Liver (tissue), 9 donors: Measurements from ENCODE around the gene JRKL. TPM values are rescaled to one million over a fixed set of nuclear protein-coding genes. Genes with fewer than 3 reads are reported as not detected.

Experiments used
- DNase-seq: peaks from one replicate; pipeline ENCODE4 v3.0.0-alpha.2; 2017; ENCODE audit warnings: low spot score
- H3K27ac ChIP-seq, 2 donors: one replicate each; pipeline ENCODE4 v1.7.0; 2013; ENCODE audit warnings: inconsistent platforms in 2 of 2, low read length in 2 of 2, control low read depth in 1 of 2, low read depth in 1 of 2, mild to moderate bottlenecking in 1 of 2
- H3K27me3 ChIP-seq, 4 donors: one replicate each; pipeline versions ENCODE4 v1.6.1 to v1.7.0; 2013; ENCODE audit warnings: low read length in 3 of 4, inconsistent platforms in 1 of 4, mild to moderate bottlenecking in 1 of 4, moderate library complexity in 1 of 4; ENCODE audit not compliant: control insufficient read depth in 4 of 4, insufficient read depth in 4 of 4
- H3K36me3 ChIP-seq, 4 donors: one replicate each; pipeline versions ENCODE4 v1.6.1 to v1.7.0; 2013; ENCODE audit warnings: low read length in 3 of 4, mild to moderate bottlenecking in 3 of 4, low read depth in 1 of 4, moderate library complexity in 1 of 4; ENCODE audit not compliant: control insufficient read depth in 4 of 4, insufficient read depth in 3 of 4
- H3K4me1 ChIP-seq, 4 donors: one replicate each; pipeline versions ENCODE4 v1.6.1 to v1.7.0; 2013; ENCODE audit warnings: low read length in 3 of 4, mild to moderate bottlenecking in 3 of 4, moderate library complexity in 1 of 4; ENCODE audit not compliant: control insufficient read depth in 4 of 4, insufficient read depth in 4 of 4
- H3K4me3 ChIP-seq, 3 donors: one replicate each; pipeline versions ENCODE4 v1.6.1 to v1.7.0; 2013; ENCODE audit warnings: low read length in 3 of 3, control low read depth in 1 of 3, low read depth in 1 of 3, mild to moderate bottlenecking in 1 of 3
- H3K9ac ChIP-seq, 2 donors: one replicate each; pipeline ENCODE4 v1.7.0; 2013; ENCODE audit warnings: low read length in 2 of 2, mild to moderate bottlenecking in 2 of 2, moderate library complexity in 2 of 2, control low read depth in 1 of 2, low read depth in 1 of 2
- H3K9me3 ChIP-seq, 4 donors: one replicate each; pipeline versions ENCODE4 v1.6.1 to v1.7.0; 2013; ENCODE audit warnings: low read length in 3 of 4; ENCODE audit not compliant: control insufficient read depth in 4 of 4
- ATF3 ChIP-seq: IDR thresholded peaks from 2 replicates; pipeline ENCODE4 v1.6.1; 2016; ENCODE audit warnings: antibody characterized with exemption
- EGR1 ChIP-seq, 2 donors: IDR thresholded peaks; 2 replicates each; pipeline ENCODE4 v1.6.1; 2016 to 2018; ENCODE audit warnings: antibody characterized with exemption in 2 of 2, low read depth in 2 of 2
- FOXA1 ChIP-seq: IDR thresholded peaks from 2 replicates; pipeline ENCODE4 v1.6.1; 2016; ENCODE audit warnings: antibody characterized with exemption
- FOXA2 ChIP-seq: IDR thresholded peaks from 2 replicates; pipeline ENCODE4 v1.6.1; 2016; ENCODE audit warnings: antibody characterized with exemption
- GABPA ChIP-seq, 2 donors: IDR thresholded peaks in 1 of 2; conservative IDR thresholded peaks in 1 of 2; 2 replicates each; pipeline ENCODE4 v1.6.1; 2016; ENCODE audit warnings: antibody characterized with exemption in 2 of 2, mild to moderate bottlenecking in 1 of 2, moderate library complexity in 1 of 2
- HNF4A ChIP-seq, 2 donors: conservative IDR thresholded peaks; 2 replicates each; pipeline ENCODE4 v1.6.1; 2016; ENCODE audit warnings: antibody characterized with exemption in 2 of 2, mild to moderate bottlenecking in 2 of 2
- HNF4G ChIP-seq: IDR thresholded peaks from 2 replicates; pipeline ENCODE4 v1.6.1; 2016; ENCODE audit warnings: antibody characterized with exemption
- JUND ChIP-seq, 2 donors: IDR thresholded peaks; 2 replicates each; pipeline ENCODE4 v1.6.1; 2016; ENCODE audit warnings: antibody characterized with exemption in 2 of 2
- MAX ChIP-seq: IDR thresholded peaks from 2 replicates; pipeline ENCODE4 v1.6.1; 2016; ENCODE audit warnings: antibody characterized with exemption
- NR2F2 ChIP-seq: IDR thresholded peaks from 2 replicates; pipeline ENCODE4 v1.6.1; 2016; ENCODE audit warnings: antibody characterized with exemption
- RAD21 ChIP-seq, 2 donors: IDR thresholded peaks; 2 replicates each; pipeline ENCODE4 v1.6.1; 2016; ENCODE audit warnings: antibody characterized with exemption in 2 of 2, mild to moderate bottlenecking in 2 of 2
- REST ChIP-seq: IDR thresholded peaks from 2 replicates; pipeline ENCODE4 v1.6.1; 2016; ENCODE audit warnings: antibody characterized with exemption, mild to moderate bottlenecking
- RXRA ChIP-seq, 2 donors: IDR thresholded peaks; 2 replicates each; pipeline ENCODE4 v1.6.1; 2017 to 2018; ENCODE audit warnings: antibody characterized with exemption in 2 of 2, mild to moderate bottlenecking in 1 of 2
- SP1 ChIP-seq: IDR thresholded peaks from 2 replicates; pipeline ENCODE4 v1.6.1; 2018; ENCODE audit warnings: antibody characterized with exemption, mild to moderate bottlenecking
- TAF1 ChIP-seq: conservative IDR thresholded peaks from 2 replicates; pipeline ENCODE4 v1.6.1; 2016; ENCODE audit warnings: antibody characterized with exemption, mild to moderate bottlenecking
- YY1 ChIP-seq: IDR thresholded peaks from 2 replicates; pipeline ENCODE4 v1.6.1; 2016; ENCODE audit warnings: antibody characterized with exemption, mild to moderate bottlenecking
- ZBTB33 ChIP-seq: IDR thresholded peaks from 2 replicates; pipeline ENCODE4 v1.6.1; 2016; ENCODE audit warnings: antibody characterized with exemption
- WGBS: extraction: QIAGEN DNeasy Blood & Tissue Kit; methylation state at CpG from one replicate; pipeline ENCODE4 v1.1.7; 2013; 5-methylcytosine and 5-hydroxymethylcytosine counted together
- polyA plus RNA-seq, 2 donors: library from polyadenylated mRNA; stranded (reverse) in 1 of 2; unstranded in 1 of 2; fragments of 200-250 nt in 1 of 2; fragments of >200 nt in 1 of 2; fragmentation: Nextera tagmentation in 1 of 2; extraction: Ambion mirVana in 1 of 2; gene quantifications; one replicate each; pipeline versions ENCODE4 v1.2.1 to v1.2.3, GENCODE V29; 2013 to 2015
- total RNA-seq, 2 donors: library from RNA; depleted of rRNA; stranded (reverse); fragments of >200 nt; gene quantifications; one replicate each; pipeline ENCODE4 v1.2.3, GENCODE V29; 2014
- TF ChIP-seq, protein P1 (sequence below): fragments of 150-350 bp; IDR thresholded peaks from 2 replicates; pipeline ENCODE4 v1.5.1; 2017; ENCODE audit warnings: improper control_type of control experiment, low read depth, low read length; ENCODE audit not compliant: missing input control
- donor health status: healthy.
- donor health status: healthy.
- donor health status: healthy.
- donor health status: healthy.
- donor health status: healthy.

JRKL gene
- total and polyA plus RNA-seq, 4 donors = 1.1 to 3.8 (median 1.6) TPM

GRCh38 chr11:96356848-96357247, 33.0 kb upstream of the JRKL start:
- Histone ChIP-seq H3K4me1 (no peaks in the 10 kb centered on the region), H3K27me3 (no peaks in the 10 kb centered on the region), H3K27ac (no peak overlapping the region), H3K9me3 (no peaks in the 10 kb centered on the region), H3K4me3 (no peak overlapping the region), H3K36me3 (peaks cover 9 to 29% (median 16%) of the 10 kb centered on the region in 4 donors), H3K9ac (no peak overlapping the region)
- WGBS = 98% methylated on average over 4 of the region's 4 CpGs
- DNase-seq = no peak
- TF ChIP-seq, protein P1, sequence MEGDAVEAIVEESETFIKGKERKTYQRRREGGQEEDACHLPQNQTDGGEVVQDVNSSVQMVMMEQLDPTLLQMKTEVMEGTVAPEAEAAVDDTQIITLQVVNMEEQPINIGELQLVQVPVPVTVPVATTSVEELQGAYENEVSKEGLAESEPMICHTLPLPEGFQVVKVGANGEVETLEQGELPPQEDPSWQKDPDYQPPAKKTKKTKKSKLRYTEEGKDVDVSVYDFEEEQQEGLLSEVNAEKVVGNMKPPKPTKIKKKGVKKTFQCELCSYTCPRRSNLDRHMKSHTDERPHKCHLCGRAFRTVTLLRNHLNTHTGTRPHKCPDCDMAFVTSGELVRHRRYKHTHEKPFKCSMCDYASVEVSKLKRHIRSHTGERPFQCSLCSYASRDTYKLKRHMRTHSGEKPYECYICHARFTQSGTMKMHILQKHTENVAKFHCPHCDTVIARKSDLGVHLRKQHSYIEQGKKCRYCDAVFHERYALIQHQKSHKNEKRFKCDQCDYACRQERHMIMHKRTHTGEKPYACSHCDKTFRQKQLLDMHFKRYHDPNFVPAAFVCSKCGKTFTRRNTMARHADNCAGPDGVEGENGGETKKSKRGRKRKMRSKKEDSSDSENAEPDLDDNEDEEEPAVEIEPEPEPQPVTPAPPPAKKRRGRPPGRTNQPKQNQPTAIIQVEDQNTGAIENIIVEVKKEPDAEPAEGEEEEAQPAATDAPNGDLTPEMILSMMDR = no peak
- TF ChIP-seq HNF4G = no peak
- TF ChIP-seq HNF4A (conservative IDR thresholded peaks at IDR 0.05) = no peak
- no peak for TF ChIP-seq YY1
- no peak for TF ChIP-seq RAD21 (IDR thresholded peaks at IDR 0.05)
- no peak for TF ChIP-seq TAF1
- no peak for TF ChIP-seq JUND (IDR thresholded peaks at IDR 0.05)

DNA sequence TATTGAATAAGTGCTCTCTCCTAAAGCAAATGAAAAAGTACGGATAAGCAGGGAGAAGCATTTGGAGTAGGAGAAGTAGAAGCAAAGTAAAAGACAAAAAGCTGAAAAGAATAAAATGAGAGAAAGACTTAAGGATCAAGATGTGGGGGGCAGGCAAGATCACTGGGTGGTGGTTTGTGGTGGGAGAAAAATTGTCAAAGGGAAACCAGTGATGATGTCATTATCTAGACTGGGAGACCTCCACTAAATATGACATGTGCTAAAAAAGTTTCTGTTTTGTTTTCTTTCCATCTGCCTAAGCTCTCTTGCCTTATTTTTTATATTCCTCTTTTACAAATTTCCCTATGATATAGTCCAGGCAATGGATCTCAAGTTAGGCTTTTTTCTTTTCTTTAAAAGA, 32.0 kb upstream of the JRKL start:
- no peak overlapping the region for H3K9ac ChIP-seq
- no peak overlapping the region for H3K27ac ChIP-seq
- no peaks in the 10 kb centered on the region for H3K9me3 ChIP-seq
- no peak overlapping the region for H3K4me3 ChIP-seq
- 94% methylated on average over 1 of the region's 1 CpG for WGBS
- no peaks in the 10 kb centered on the region for H3K4me1 ChIP-seq
- H3K36me3 ChIP-seq = peaks cover 7 to 26% (median 16%) of the 10 kb centered on the region in 4 donors
- no peak for DNase-seq
- H3K27me3 ChIP-seq = no peaks in the 10 kb centered on the region
- TF ChIP-seq SP1 = no peak
- no peak for TF ChIP-seq RAD21 (IDR thresholded peaks at IDR 0.05)
- TF ChIP-seq ZBTB33 = no peak
- TF ChIP-seq HNF4A (conservative IDR thresholded peaks at IDR 0.05) = no peak
- no peak for TF ChIP-seq FOXA2
- TF ChIP-seq YY1 = no peak
- no peak for TF ChIP-seq ATF3
- TF ChIP-seq MAX = no peak
- no peak for TF ChIP-seq RXRA (IDR thresholded peaks at IDR 0.05)
- TF ChIP-seq HNF4G = no peak
- no peak for TF ChIP-seq JUND (IDR thresholded peaks at IDR 0.05)
- no peak for TF ChIP-seq TAF1
- TF ChIP-seq NR2F2 = no peak
- TF ChIP-seq REST = no peak
- TF ChIP-seq, protein P1 = no peak
- TF ChIP-seq GABPA (IDR thresholded peaks at IDR 0.05 in 1 of 2, conservative IDR thresholded peaks at IDR 0.05 in 1 of 2) = no peak
- no peak for TF ChIP-seq FOXA1
- TF ChIP-seq EGR1 (IDR thresholded peaks at IDR 0.05; ENCODE audit: low read depth in 2 of 2) = no peak
